AG04450 (cell line): Measurements from ENCODE around the gene ARSA. TPM values are rescaled to one million over a fixed set of nuclear protein-coding genes. Genes with fewer than 3 reads are reported as not detected.

Experiments used
- CTCF ChIA-PET: fragments of 300-600, 350-600 bp; formaldehyde crosslinking; extraction: SDS; loops from one replicate; lab custom pipeline; 2022; ENCODE audit warnings: antibody characterized with exemption, inconsistent platforms; lab: Charles Lee
- POLR2A ChIA-PET: fragments of 350-600 bp; formaldehyde crosslinking; extraction: SDS; loops from one replicate; lab custom pipeline; 2021; ENCODE audit warnings: antibody characterized with exemption, inconsistent platforms; lab: Yijun Ruan, JAX
- DNase-seq: peaks from one replicate; pipeline ENCODE4 v3.0.0-alpha.2; 2011; ENCODE audit warnings: low read depth, low spot score
- H3K27ac ChIP-seq: one replicate; pipeline ENCODE4 v1.5.1; 2012; ENCODE audit warnings: low read depth, low read length, control low read depth
- H3K27me3 ChIP-seq: one replicate; pipeline ENCODE4 v1.6.0; 2012; ENCODE audit warnings: low read length; ENCODE audit not compliant: control insufficient read depth, insufficient read depth
- H3K4me3 ChIP-seq: 2 replicates; pipeline ENCODE4 v1.5.1; 2011; ENCODE audit warnings: mild to moderate bottlenecking, low read depth, low read length, control low read depth
- H3K9me3 ChIP-seq: 2 replicates; pipeline ENCODE4 v1.5.1; 2012; ENCODE audit warnings: low read length; ENCODE audit not compliant: control insufficient read depth, insufficient read depth
- polyA minus RNA-seq: library from RNA; depleted of rRNA, polyadenylated mRNA; stranded (reverse); fragments of >200 nt; gene quantifications from 2 replicates; pipeline ENCODE4 v1.2.3, GENCODE V29; 2011; rRNA and poly(A)+ RNA removed
- polyA plus RNA-seq: library from polyadenylated mRNA; depleted of rRNA; stranded (reverse); fragments of >200 nt; gene quantifications from 2 replicates; pipeline ENCODE4 v1.2.3, GENCODE V29; 2011; rRNA removed
- TF ChIP-seq, protein P1 (sequence below): IDR thresholded peaks from 2 replicates; pipeline ENCODE4 v1.5.1; 2011; ENCODE audit warnings: low read depth, low read length, control low read depth, inconsistent platforms

The ARSA gene
- polyA plus RNA-seq (14.3 and 22.0 TPM in 2 replicates), polyA minus RNA-seq (6.4 and 7.4 TPM in 2 replicates)

DNA sequence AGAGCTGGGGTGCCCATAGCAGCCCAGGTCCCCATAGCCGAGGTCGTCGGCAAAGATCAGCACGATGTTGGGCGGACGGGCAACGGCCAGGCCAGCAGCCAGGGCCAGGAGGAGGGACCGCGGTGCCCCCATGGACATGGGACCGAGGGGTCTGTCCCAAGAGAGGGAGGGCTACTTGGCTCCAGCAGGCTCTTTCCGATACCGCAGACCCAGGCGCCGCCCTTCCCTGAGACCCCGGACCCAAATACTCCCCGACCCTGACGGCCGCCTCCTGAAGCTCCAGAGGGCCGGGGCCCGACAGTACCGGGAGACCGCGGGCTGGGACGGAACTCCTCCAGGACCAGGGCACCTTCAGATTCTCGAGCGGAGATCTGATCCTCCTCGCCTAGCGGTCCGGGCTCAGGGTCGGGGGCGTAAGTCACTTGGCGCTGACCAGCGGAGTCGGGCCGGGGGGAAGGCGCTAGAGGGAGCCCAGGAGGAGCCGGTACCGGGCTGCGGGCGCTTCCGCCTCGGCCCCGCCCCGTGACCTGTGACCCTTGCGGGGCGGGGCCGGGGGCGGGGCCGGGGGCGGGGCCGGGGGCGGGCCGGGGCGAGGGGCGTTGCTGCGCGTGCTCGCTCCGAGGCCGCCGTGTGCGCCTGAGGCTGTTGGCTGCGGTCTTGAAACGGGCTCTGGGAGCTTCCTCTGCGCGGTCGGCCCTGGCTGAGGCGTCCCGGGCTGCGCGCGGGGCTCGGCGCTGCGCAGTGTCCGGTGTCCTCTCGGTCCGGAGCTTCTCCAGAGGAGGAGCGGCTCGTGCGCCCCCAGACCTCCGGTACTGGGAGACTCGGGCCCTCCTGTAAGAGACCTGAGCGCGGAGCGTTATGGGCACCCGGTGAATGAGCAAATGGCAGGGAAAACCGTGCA, at the start of gene ARSA:
TSS of gene ARSA (minus strand) at position 511 of the 901 bp plus-strand sequence. CDS start at position 138, 373 bp downstream.
- CTCF ChIA-PET = interaction anchor here (0.6 to 1.7 kb wide), 8 partner anchors 13 to 102 kb away, joined by 3 to 7 read pairs (median 4); partner anchors contain the start of genes SCO2 and SYCE3
- Histone ChIP-seq H3K27ac (peak within 1 kb of the TSS; percentile 31), H3K9me3 (no peaks in the 10 kb centered on the region; the same call in 1 of the 2 replicates), H3K4me3 (peak within 1 kb of the TSS; percentile 84), H3K27me3 (peaks cover 3% of the 10 kb centered on the region)
- POLR2A ChIA-PET = interaction anchor here (1.5 kb wide), 1 partner anchor 102 kb away, joined by 11 read pairs; the partner anchor contains the start of gene SCO2
- TF ChIP-seq, protein P1, sequence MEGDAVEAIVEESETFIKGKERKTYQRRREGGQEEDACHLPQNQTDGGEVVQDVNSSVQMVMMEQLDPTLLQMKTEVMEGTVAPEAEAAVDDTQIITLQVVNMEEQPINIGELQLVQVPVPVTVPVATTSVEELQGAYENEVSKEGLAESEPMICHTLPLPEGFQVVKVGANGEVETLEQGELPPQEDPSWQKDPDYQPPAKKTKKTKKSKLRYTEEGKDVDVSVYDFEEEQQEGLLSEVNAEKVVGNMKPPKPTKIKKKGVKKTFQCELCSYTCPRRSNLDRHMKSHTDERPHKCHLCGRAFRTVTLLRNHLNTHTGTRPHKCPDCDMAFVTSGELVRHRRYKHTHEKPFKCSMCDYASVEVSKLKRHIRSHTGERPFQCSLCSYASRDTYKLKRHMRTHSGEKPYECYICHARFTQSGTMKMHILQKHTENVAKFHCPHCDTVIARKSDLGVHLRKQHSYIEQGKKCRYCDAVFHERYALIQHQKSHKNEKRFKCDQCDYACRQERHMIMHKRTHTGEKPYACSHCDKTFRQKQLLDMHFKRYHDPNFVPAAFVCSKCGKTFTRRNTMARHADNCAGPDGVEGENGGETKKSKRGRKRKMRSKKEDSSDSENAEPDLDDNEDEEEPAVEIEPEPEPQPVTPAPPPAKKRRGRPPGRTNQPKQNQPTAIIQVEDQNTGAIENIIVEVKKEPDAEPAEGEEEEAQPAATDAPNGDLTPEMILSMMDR = peak; percentile 38
- DNase-seq = peak; percentile 43

DNA sequence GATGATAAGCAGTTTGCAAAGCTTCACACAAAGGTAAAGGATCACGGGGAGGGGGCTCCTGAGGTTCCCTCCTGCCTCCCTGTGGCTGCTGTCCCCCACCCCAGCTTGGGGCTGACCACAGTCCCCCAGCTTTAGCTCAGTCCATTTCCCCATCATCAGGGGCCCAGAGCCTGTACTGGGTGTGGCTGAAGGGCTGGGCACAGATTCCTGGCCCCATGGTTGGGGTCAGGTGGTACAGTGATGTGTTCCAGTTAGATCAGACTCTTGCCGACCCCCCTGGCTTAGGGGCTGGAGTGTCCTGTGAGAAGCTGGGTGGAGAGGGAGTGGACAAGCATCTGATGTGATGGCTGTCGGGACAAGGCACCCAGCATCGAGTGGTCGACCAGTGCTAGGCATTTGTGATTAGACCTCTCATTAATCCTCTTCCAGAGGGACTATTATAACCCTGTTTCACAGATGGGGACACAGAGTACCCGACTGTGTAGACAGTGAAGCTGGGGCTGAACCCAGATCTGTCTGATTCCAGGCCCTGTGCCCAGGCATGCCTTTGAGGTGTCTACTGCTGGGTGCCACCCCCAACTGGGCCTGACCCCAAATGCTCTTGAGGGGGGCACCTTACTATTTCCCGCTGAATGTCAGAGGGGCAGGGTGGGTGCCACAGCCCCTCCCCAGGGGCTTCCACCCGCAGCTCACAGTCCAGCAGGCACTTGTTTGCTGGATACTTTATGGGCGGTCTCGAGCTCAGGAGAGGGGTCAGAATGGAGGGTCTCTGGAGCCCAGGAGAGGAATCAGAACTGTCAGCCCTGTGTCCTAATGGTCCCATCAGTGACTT, 48.9 kb upstream of the ARSA start:
- CTCF ChIA-PET = interaction anchor here (0.6 to 1.4 kb wide), 2 partner anchors 48 to 57 kb away, joined by 3 to 5 read pairs; partner anchors contain the start of gene ARSA
- no peak for DNase-seq
- Histone ChIP-seq H3K9me3 (peaks cover 10% of the 10 kb centered on the region; the same call in 1 of the 2 replicates), H3K27me3 (peaks cover 36% of the 10 kb centered on the region), H3K4me3 (no peak overlapping the region), H3K27ac (no peak overlapping the region)
- TF ChIP-seq, protein P1 = no peak
- POLR2A ChIA-PET = no interaction called here

GRCh38 chr22:50676180-50676636, 48.3 kb upstream of the ARSA start:
- CTCF ChIA-PET = interaction anchor here (1.4 kb wide), 1 partner anchor 48 kb away, joined by 3 read pairs; the partner anchor contains the start of gene ARSA
- no peak overlapping the region for H3K4me3 ChIP-seq
- H3K27me3 ChIP-seq = peaks cover 40% of the 10 kb centered on the region
- TF ChIP-seq, protein P1 = no peak
- POLR2A ChIA-PET = no interaction called here
- no peak overlapping the region for H3K27ac ChIP-seq
- H3K9me3 ChIP-seq = peaks cover 10% of the 10 kb centered on the region; the same call in 1 of the 2 replicates
- no peak for DNase-seq

DNA sequence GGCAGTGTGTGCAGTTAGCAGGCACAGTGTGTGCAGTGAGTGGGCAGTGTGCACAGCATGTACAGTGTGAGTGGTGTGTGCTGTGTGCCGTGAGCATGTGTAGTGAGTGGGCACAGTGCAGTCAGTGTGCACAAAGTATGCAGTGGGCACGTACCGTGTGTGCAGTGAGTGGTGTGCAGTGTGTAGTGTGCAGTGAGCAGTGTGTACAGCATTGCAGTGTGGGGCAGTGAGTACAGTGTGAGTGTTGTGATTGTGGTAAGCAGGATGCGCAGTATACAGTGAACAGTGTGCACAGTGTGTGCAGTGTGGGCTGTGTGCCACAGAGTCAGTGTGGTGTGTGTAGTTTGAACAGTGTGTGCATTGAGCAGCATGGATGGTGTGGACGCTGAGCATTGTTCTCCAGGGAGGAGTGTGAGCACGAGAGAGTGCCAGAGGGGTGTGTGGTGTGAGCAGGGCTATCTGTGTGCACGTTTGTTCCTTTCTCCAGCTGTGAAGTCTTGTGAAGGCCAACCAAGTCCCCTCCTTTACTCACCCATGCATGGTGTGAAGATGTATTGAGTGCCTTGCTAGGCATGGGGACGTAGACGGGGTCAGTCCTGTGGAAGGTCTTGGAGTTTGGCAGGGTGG, 47.7 kb upstream of the ARSA start:
- no peak for DNase-seq
- TF ChIP-seq, protein P1 = no peak
- Histone ChIP-seq H3K27me3 (peaks cover 46% of the 10 kb centered on the region), H3K9me3 (peaks cover 10% of the 10 kb centered on the region; the same call in 1 of the 2 replicates), H3K4me3 (no peak overlapping the region), H3K27ac (no peak overlapping the region)
- ChIA-PET POLR2A (no interaction called here), CTCF (no interaction called here)
